ENCODE measurements around the gene SERP2. TPM values are rescaled to one million over a fixed set of nuclear protein-coding genes. Genes with fewer than 3 reads are reported as not detected.

The SERP2 gene
- total RNA-seq, 1 donor from 2014 or later: 1.8 TPM

DNA sequence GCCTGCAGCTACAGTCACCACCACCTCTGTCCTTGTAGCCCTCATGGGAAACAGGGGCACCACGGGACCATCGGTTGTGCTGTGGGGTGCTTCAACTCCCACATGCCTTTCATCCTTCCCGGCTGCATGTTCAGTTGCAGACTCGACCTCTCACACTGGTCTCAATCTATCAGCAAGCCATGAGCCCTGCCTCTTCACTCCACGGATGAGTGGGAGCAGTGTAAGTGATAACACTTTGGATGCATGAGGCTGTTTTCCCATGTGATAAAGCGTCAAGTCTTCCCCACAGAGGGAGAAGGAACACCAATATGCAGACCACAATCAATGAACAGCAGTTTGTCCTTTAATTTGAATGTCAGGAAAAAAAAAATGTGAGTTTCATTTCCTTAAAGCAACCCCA lies 12.2 kb downstream of the SERP2 start:
- no peak for TF ChIP-seq CTCF (IDR thresholded peaks at IDR 0.05; ENCODE audit: unreplicated experiment)
- Mint-ChIP-seq H3K36me3 (ENCODE audit: low read depth, unreplicated experiment) (no peaks in the 10 kb centered on the region), H3K27ac (ENCODE audit: unreplicated experiment) (no peak overlapping the region), H3K4me1 (ENCODE audit: unreplicated experiment) (no peaks in the 10 kb centered on the region), H3K9me3 (ENCODE audit: unreplicated experiment) (no peaks in the 10 kb centered on the region), H3K27me3 (ENCODE audit: unreplicated experiment) (peaks cover 2% of the 10 kb centered on the region), H3K4me3 (ENCODE audit: unreplicated experiment) (no peak overlapping the region)
- DNase-seq (ENCODE audit: low spot score): no peak

DNA sequence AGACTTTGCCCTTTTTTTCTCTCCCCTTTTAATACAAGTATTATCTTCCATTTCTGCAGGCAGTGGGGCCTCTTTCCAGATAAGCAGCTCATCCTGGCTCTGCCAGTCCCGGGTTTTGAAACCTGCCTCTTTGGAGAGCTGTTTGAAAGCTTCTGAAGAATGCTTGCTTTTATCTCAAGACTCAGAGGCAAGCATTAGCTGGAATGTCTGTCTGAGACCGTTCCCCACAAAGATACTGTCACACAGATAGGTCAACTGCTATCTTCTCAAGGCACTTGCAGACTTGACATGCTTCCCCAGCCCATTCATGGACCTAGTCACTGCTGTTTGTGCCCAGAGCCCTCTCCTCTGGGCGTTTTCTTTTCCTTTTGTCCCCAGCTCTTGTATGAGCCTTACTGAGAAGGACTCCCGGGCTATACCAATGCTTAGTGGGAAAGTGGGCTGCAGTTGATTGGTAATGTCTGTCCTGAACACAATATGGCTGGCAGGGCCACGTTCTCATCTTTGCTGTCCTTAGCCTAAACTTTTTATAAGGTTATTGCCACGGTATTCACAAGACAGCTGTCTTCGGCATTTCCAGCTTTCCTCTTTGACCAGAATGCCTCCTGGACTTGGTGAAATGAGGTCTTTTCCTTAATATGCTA lies 13.4 kb downstream of the SERP2 start:
- H3K4me3 Mint-ChIP-seq (ENCODE audit: unreplicated experiment): no peak overlapping the region
- H3K27ac Mint-ChIP-seq (ENCODE audit: unreplicated experiment): no peak overlapping the region
- no peak for TF ChIP-seq CTCF (IDR thresholded peaks at IDR 0.05; ENCODE audit: unreplicated experiment)
- no peaks in the 10 kb centered on the region for H3K9me3 Mint-ChIP-seq (ENCODE audit: unreplicated experiment)
- no peaks in the 10 kb centered on the region for H3K36me3 Mint-ChIP-seq (ENCODE audit: low read depth, unreplicated experiment)
- peaks cover 3% of the 10 kb centered on the region for H3K27me3 Mint-ChIP-seq (ENCODE audit: unreplicated experiment)
- DNase-seq (ENCODE audit: low spot score): no peak
- no peaks in the 10 kb centered on the region for H3K4me1 Mint-ChIP-seq (ENCODE audit: unreplicated experiment)

DNA sequence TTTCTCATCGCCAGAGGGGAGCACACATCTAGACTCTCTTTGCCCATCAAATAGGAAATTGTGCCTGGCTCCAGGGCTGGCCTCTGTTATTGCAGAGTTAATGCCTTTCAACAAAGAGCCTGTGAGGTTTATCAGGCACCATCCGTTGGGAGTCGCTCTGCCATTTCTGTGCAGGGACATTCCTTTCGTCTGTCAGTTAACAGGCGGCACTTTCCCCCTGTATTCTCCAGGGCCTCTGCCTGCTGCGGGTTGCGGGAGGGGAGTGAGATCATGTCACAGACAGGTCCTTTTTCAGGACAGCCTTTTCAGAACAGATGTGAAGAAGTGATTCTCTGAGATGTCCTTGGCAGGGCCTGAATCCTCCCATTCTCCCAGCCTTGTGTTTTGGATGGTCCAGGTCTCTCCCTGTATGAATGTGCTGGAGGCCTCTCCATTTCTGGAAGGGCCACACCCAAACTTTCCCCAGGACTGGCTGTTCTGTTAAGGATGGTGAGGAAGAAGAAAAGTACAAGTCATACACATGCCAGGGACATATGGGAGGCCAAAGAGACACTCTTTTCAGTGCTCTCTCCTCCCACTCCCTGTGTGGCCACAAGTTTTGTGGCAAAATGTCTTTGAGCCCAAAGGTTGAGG lies 14.9 kb downstream of the SERP2 start:
- no peak overlapping the region for H3K27ac Mint-ChIP-seq (ENCODE audit: unreplicated experiment)
- H3K4me3 Mint-ChIP-seq (ENCODE audit: unreplicated experiment): no peak overlapping the region
- no peak for TF ChIP-seq CTCF (IDR thresholded peaks at IDR 0.05; ENCODE audit: unreplicated experiment)
- H3K9me3 Mint-ChIP-seq (ENCODE audit: unreplicated experiment): no peaks in the 10 kb centered on the region
- H3K27me3 Mint-ChIP-seq (ENCODE audit: unreplicated experiment): peaks cover 3% of the 10 kb centered on the region
- H3K36me3 Mint-ChIP-seq (ENCODE audit: low read depth, unreplicated experiment): no peaks in the 10 kb centered on the region
- DNase-seq (ENCODE audit: low spot score): no peak
- peaks cover 3% of the 10 kb centered on the region for H3K4me1 Mint-ChIP-seq (ENCODE audit: unreplicated experiment)

DNA sequence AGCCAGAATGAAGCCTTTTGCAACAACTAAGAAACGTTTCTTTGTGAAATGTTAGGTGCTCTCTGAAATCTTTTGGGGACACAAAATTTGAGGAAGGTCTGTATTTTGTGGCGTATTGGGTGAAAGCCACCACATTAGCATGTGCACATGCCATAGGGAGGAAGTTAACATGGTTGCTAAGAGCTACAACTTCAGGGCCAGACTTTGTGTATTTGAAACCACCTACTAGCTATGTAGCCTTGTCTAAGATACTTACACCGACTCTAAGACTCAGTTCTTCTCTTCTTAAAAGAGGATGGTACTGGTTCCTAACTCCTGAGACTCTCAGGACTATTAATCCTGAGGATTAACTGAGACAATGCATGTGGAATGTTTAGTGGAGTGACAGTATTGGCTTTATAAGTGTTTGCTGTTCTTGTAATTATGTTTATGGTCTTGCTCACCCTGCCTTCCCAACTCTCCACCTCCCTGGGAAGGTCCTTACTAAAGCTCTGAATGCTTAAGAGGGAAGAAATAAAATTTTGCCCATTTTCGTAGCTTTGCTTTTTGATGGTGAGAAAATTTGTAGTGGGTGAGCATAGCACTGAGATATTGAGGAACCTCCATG lies 15.5 kb downstream of the SERP2 start:
- H3K4me3 Mint-ChIP-seq (ENCODE audit: unreplicated experiment): no peak overlapping the region
- no peak for TF ChIP-seq CTCF (IDR thresholded peaks at IDR 0.05; ENCODE audit: unreplicated experiment)
- no peak overlapping the region for H3K27ac Mint-ChIP-seq (ENCODE audit: unreplicated experiment)
- no peaks in the 10 kb centered on the region for H3K9me3 Mint-ChIP-seq (ENCODE audit: unreplicated experiment)
- H3K4me1 Mint-ChIP-seq (ENCODE audit: unreplicated experiment): peaks cover 3% of the 10 kb centered on the region
- no peak for DNase-seq (ENCODE audit: low spot score)
- no peaks in the 10 kb centered on the region for H3K36me3 Mint-ChIP-seq (ENCODE audit: low read depth, unreplicated experiment)
- peaks cover 3% of the 10 kb centered on the region for H3K27me3 Mint-ChIP-seq (ENCODE audit: unreplicated experiment)

GRCh38 chr13:44389876-44390275 lies 16.3 kb downstream of the SERP2 start:
- Mint-ChIP-seq H3K4me1 (ENCODE audit: unreplicated experiment) (peaks cover 3% of the 10 kb centered on the region), H3K36me3 (ENCODE audit: low read depth, unreplicated experiment) (no peaks in the 10 kb centered on the region), H3K27ac (ENCODE audit: unreplicated experiment) (no peak overlapping the region), H3K4me3 (ENCODE audit: unreplicated experiment) (no peak overlapping the region), H3K27me3 (ENCODE audit: unreplicated experiment) (peaks cover 3% of the 10 kb centered on the region), H3K9me3 (ENCODE audit: unreplicated experiment) (no peaks in the 10 kb centered on the region)
- no peak for TF ChIP-seq CTCF (IDR thresholded peaks at IDR 0.05; ENCODE audit: unreplicated experiment)
- no peak for DNase-seq (ENCODE audit: low spot score)

All from endothelial cell (in vitro differentiated cells).